Fibroblast of mammary gland (primary cell): ENCODE measurements around the gene CALM1.

Experiments
- DNase-seq: peaks from one replicate; pipeline ENCODE4 v3.0.0-alpha.2; 2010; ENCODE audit warnings: low read depth
- H3K4me3 ChIP-seq: 2 replicates; pipeline ENCODE4 v1.5.1; 2011; ENCODE audit warnings: low read depth, mild to moderate bottlenecking, low read length, moderate library complexity; ENCODE audit not compliant: control insufficient read depth
- CTCF ChIP-seq: conservative IDR thresholded peaks from 2 replicates; pipeline ENCODE4 v1.5.1; 2011; ENCODE audit warnings: low read depth, low read length, inconsistent platforms; ENCODE audit not compliant: control insufficient read depth, insufficient read depth

The CALM1 gene

GRCh38 chr14:90456551-90456950 lies 59.7 kb downstream of the CALM1 start:
- no peak for TF ChIP-seq CTCF
- no peak for DNase-seq
- no peak overlapping the region for H3K4me3 ChIP-seq

- DNase-seq: no peak
- TF ChIP-seq CTCF: no peak
- H3K4me3 ChIP-seq: no peak overlapping the region
These were observed 60.4 kb downstream of the CALM1 start for GRCh38 chr14:90457186-90457585.
